HEK293 (cell line): ENCODE measurements around the gene EFHC1.

ENCODE experiments used
- CTCF ChIA-PET: fragments of 350-600 bp; formaldehyde crosslinking; extraction: SDS; loops from one replicate; lab custom pipeline; 2021; ENCODE audit warnings: antibody characterized with exemption; lab: Yijun Ruan, JAX
- POLR2A ChIA-PET: fragments of 300-600 bp; formaldehyde crosslinking; extraction: SDS; loops from one replicate; lab custom pipeline; 2020; ENCODE audit warnings: antibody characterized with exemption, inconsistent platforms; lab: Yijun Ruan, JAX
- H3K27ac ChIP-seq: fragments of 200-500 bp; sonication (Bioruptor generic); 2 replicates; pipeline ENCODE4 v1.5.1; 2014; ENCODE audit warnings: low read depth, low read length, control low read depth, inconsistent platforms; ENCODE audit errors: extremely low read depth
- H3K36me3 ChIP-seq, 2 experiments: fragments of 200-500 bp in 1 of 2; sonication (Bioruptor generic) in 1 of 2; 1 replicate in 1 of 2; 2 replicates in 1 of 2; pipeline ENCODE4 v1.5.1; 2014 to 2017; ENCODE audit warnings: inconsistent platforms in 2 of 2, low read length in 2 of 2; ENCODE audit not compliant: control insufficient read depth in 2 of 2, insufficient read depth in 1 of 2
- H3K4me1 ChIP-seq: fragments of 200-500 bp; sonication (Bioruptor generic); 2 replicates; pipeline ENCODE4 v1.5.1; 2014; ENCODE audit warnings: mild to moderate bottlenecking, low read length, inconsistent platforms; ENCODE audit not compliant: control insufficient read depth, insufficient read depth
- H3K4me3 ChIP-seq: 2 replicates; pipeline ENCODE4 v1.5.1; 2011; ENCODE audit warnings: low read depth, mild to moderate bottlenecking, control low read depth, low read length, moderate library complexity
- H3K9me3 ChIP-seq: fragments of 200-500 bp; sonication (Bioruptor generic); 2 replicates; pipeline ENCODE4 v1.5.1; 2014; ENCODE audit warnings: low read depth, low read length, inconsistent platforms; ENCODE audit not compliant: control insufficient read depth, insufficient read depth
- BCL11B ChIP-seq: fragments of 450-650 bp; formaldehyde crosslinking; IDR thresholded peaks from 2 replicates; pipeline ENCODE4 v1.5.1; 2016; ENCODE audit warnings: low read depth, missing biosample characterization, missing genetic modification characterization
- HOXD13 ChIP-seq: sonication (generic); formaldehyde crosslinking; IDR thresholded peaks from 2 replicates; pipeline ENCODE4 v1.8.0; 2022; ENCODE audit warnings: missing genetic modification reagents, borderline replicate concordance
- KLF10 ChIP-seq: fragments of 450-650 bp; IDR thresholded peaks from 2 replicates; pipeline ENCODE4 v1.5.1; 2018; ENCODE audit warnings: missing biosample characterization, mild to moderate bottlenecking, missing genetic modification characterization
- KLF9 ChIP-seq: fragments of 450-650 bp; formaldehyde crosslinking; IDR thresholded peaks from 2 replicates; pipeline ENCODE4 v1.5.1; 2016; ENCODE audit warnings: missing biosample characterization, missing genetic modification characterization, low read depth
- MEIS1 ChIP-seq: sonication (generic); formaldehyde crosslinking; IDR thresholded peaks from 2 replicates; pipeline ENCODE4 v1.8.1; 2022; ENCODE audit warnings: missing genetic modification reagents, mild to moderate bottlenecking, borderline replicate concordance
- OSR2 ChIP-seq: fragments of 450-650 bp; formaldehyde crosslinking; IDR thresholded peaks from 2 replicates; pipeline ENCODE4 v1.5.1; 2016; ENCODE audit warnings: missing biosample characterization, missing genetic modification characterization
- TCF7L2 ChIP-seq: IDR thresholded peaks from 2 replicates; pipeline ENCODE4 v1.6.1; 2011; ENCODE audit warnings: low read depth, mild to moderate bottlenecking, inconsistent platforms, low read length, moderate library complexity, borderline replicate concordance
- WT1 ChIP-seq: fragments of 450-650 bp; formaldehyde crosslinking; IDR thresholded peaks from 2 replicates; pipeline ENCODE4 v1.5.1; 2016; ENCODE audit warnings: missing biosample characterization, missing genetic modification characterization
- ZBTB21 ChIP-seq: fragments of 450-650 bp; formaldehyde crosslinking; IDR thresholded peaks from 2 replicates; pipeline ENCODE4 v1.5.1; 2017; ENCODE audit warnings: missing biosample characterization, missing genetic modification characterization
- ZBTB8A ChIP-seq: fragments of 450-650 bp; formaldehyde crosslinking; IDR thresholded peaks from 2 replicates; pipeline ENCODE4 v1.5.1; 2016; ENCODE audit warnings: missing biosample characterization, missing genetic modification characterization
- ZEB2 ChIP-seq: fragments of 450-650 bp; formaldehyde crosslinking; IDR thresholded peaks from 2 replicates; pipeline ENCODE4 v1.5.1; 2016; ENCODE audit warnings: missing biosample characterization, missing genetic modification characterization
- ZIC2 ChIP-seq: fragments of 450-650 bp; formaldehyde crosslinking; IDR thresholded peaks from 2 replicates; pipeline ENCODE4 v1.5.1; 2016; ENCODE audit warnings: missing biosample characterization, missing genetic modification characterization
- ZNF10 ChIP-seq: fragments of 450-650 bp; formaldehyde crosslinking; IDR thresholded peaks from 2 replicates; pipeline ENCODE4 v1.5.1; 2017; ENCODE audit warnings: missing biosample characterization, missing genetic modification characterization
- ZNF112 ChIP-seq: fragments of 450-650 bp; formaldehyde crosslinking; IDR thresholded peaks from 2 replicates; pipeline ENCODE4 v1.5.0; 2017; ENCODE audit warnings: missing biosample characterization, missing genetic modification characterization
- ZNF175 ChIP-seq: fragments of 450-650 bp; formaldehyde crosslinking; IDR thresholded peaks from 2 replicates; pipeline ENCODE4 v1.5.1; 2016; ENCODE audit warnings: missing biosample characterization, missing genetic modification characterization
- ZNF184 ChIP-seq: fragments of 450-650 bp; IDR thresholded peaks from 2 replicates; pipeline ENCODE4 v1.5.1; 2018; ENCODE audit warnings: missing biosample characterization, mild to moderate bottlenecking, missing genetic modification characterization
- ZNF354C ChIP-seq: fragments of 450-650 bp; formaldehyde crosslinking; IDR thresholded peaks from 2 replicates; pipeline ENCODE4 v1.5.1; 2016; ENCODE audit warnings: missing biosample characterization, missing genetic modification characterization, low read depth, borderline replicate concordance
- ZNF404 ChIP-seq: fragments of 450-650 bp; formaldehyde crosslinking; IDR thresholded peaks from 2 replicates; pipeline ENCODE4 v1.5.1; 2017; ENCODE audit warnings: missing biosample characterization, missing genetic modification characterization
- ZNF621 ChIP-seq: fragments of 450-650 bp; formaldehyde crosslinking; IDR thresholded peaks from 2 replicates; pipeline ENCODE4 v1.5.1; 2017; ENCODE audit warnings: missing biosample characterization, missing genetic modification characterization
- ZNF658 ChIP-seq: fragments of 450-650 bp; formaldehyde crosslinking; IDR thresholded peaks from 2 replicates; pipeline ENCODE4; 2016; ENCODE audit warnings: missing biosample characterization, missing genetic modification characterization
- ZNF76 ChIP-seq: fragments of 450-650 bp; formaldehyde crosslinking; IDR thresholded peaks from 2 replicates; pipeline ENCODE4; 2016; ENCODE audit warnings: low read depth, missing biosample characterization, missing genetic modification characterization, borderline replicate concordance
- ZNF791 ChIP-seq: fragments of 450-650 bp; formaldehyde crosslinking; IDR thresholded peaks from 2 replicates; pipeline ENCODE4 v1.5.1; 2016; ENCODE audit warnings: missing biosample characterization, missing genetic modification characterization
- ZNF843 ChIP-seq: fragments of 450-650 bp; formaldehyde crosslinking; IDR thresholded peaks from 2 replicates; pipeline ENCODE4 v1.5.1; 2016; ENCODE audit warnings: missing biosample characterization, missing genetic modification characterization
- TF ChIP-seq, protein P1 (sequence below): fragments of 450-650 bp; formaldehyde crosslinking; IDR thresholded peaks from 2 replicates; pipeline ENCODE4 v1.5.1; 2016; ENCODE audit warnings: missing biosample characterization, missing genetic modification characterization
- TF ChIP-seq, protein P2 (sequence below): fragments of 450-650 bp; formaldehyde crosslinking; optimal IDR thresholded peaks from 2 replicates; pipeline ENCODE3; 2016; ENCODE audit warnings: missing biosample characterization, mild to moderate bottlenecking, missing genetic modification characterization
- TF ChIP-seq, protein P3 (sequence below): fragments of 450-650 bp; formaldehyde crosslinking; IDR thresholded peaks from 2 replicates; pipeline ENCODE4 v1.5.1; 2017; ENCODE audit warnings: missing biosample characterization, missing genetic modification characterization

Gene EFHC1

DNA sequence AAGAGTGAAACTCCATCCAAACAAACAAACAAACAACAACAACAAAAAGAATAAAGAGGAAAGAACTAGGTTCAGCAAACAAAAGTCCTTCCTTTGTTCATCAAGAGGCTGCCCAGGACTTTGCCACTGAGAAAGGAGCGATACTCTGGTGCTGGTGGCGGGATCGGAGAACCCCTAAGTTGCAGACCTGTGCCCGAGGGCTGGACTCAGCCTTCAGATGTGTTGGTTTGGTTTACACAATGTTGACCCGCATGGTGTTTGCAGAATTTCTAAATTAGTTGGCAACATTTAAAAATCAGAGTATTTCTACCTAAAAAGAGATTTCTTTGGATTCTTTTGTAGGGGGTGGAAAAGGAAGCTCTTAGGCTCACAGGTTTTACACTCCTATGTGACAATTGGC is 114.2 kb downstream of the EFHC1 start:
- TF ChIP-seq ZNF10 (no peak), BCL11B (tag by site-specific recombination) (no peak), ZNF112 (no peak), WT1 (no peak), ZNF76 (tag by site-specific recombination) (no peak), MEIS1 (CRISPR knock-in tag) (no peak), ZNF843 (tag by site-specific recombination) (no peak), OSR2 (tag by site-specific recombination) (no peak), ZNF658 (tag by site-specific recombination) (no peak), ZBTB21 (tag by site-specific recombination) (no peak), ZNF621 (tag by site-specific recombination) (no peak), ZNF791 (no peak), ZNF184 (no peak), HOXD13 (CRISPR knock-in tag) (no peak), ZIC2 (tag by site-specific recombination) (no peak), ZNF175 (tag by site-specific recombination) (no peak), KLF10 (tag by site-specific recombination) (no peak)
- no peak overlapping the region for H3K27ac ChIP-seq
- no peaks in the 10 kb centered on the region for H3K9me3 ChIP-seq
- H3K4me1 ChIP-seq: no peaks in the 10 kb centered on the region
- ChIA-PET POLR2A (no interaction called here), CTCF (interaction anchor here (1.2 to 1.4 kb wide), 2 partner anchors 10 to 15 kb away, joined by 3 to 4 read pairs; no protein-coding TSS in a partner anchor)
- peaks cover 0 to 13% of the 10 kb centered on the region in 2 experiments; a peak in 1 of 3 replicates for H3K36me3 ChIP-seq
- no peak overlapping the region for H3K4me3 ChIP-seq

DNA sequence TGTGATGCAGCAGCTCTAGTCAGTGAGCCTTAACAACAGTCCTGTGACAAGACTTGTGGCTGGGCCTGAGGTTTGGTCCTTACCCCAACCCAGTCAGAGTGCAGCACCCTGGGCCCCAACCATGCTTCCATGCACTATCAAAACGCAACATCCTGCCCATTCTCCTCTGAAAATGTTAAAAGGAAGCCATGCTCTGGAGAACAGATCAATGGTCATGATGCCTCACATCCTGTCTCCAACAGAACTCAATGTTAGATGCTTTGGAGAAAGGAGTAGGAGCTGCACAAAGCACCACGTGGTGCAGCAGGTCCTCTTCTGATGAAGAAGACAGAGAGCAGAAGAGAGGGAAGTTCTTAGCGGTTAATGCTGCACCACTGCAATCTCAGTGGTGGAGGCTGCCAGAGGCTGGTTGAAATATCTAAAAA is 114.8 kb downstream of the EFHC1 start:
- Histone ChIP-seq H3K9me3 (no peaks in the 10 kb centered on the region), H3K4me1 (no peaks in the 10 kb centered on the region), H3K4me3 (no peak overlapping the region), H3K36me3 (peaks cover 0 to 11% of the 10 kb centered on the region in 2 experiments; a peak in 1 of 3 replicates), H3K27ac (no peak overlapping the region)
- no peak for TF ChIP-seq KLF9 (tag by site-specific recombination)
- TF ChIP-seq, protein P1, sequence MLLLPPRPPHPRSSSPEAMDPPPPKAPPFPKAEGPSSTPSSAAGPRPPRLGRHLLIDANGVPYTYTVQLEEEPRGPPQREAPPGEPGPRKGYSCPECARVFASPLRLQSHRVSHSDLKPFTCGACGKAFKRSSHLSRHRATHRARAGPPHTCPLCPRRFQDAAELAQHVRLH (tag by site-specific recombination): no peak
- no peak for TF ChIP-seq ZNF404 (tag by site-specific recombination)
- TF ChIP-seq ZBTB8A (tag by site-specific recombination): no peak
- TF ChIP-seq, protein P2, sequence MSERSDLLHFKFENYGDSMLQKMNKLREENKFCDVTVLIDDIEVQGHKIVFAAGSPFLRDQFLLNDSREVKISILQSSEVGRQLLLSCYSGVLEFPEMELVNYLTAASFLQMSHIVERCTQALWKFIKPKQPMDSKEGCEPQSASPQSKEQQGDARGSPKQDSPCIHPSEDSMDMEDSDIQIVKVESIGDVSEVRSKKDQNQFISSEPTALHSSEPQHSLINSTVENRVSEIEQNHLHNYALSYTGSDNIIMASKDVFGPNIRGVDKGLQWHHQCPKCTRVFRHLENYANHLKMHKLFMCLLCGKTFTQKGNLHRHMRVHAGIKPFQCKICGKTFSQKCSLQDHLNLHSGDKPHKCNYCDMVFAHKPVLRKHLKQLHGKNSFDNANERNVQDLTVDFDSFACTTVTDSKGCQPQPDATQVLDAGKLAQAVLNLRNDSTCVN (tag by site-specific recombination): no peak
- no peak for TF ChIP-seq TCF7L2
- TF ChIP-seq ZEB2 (tag by site-specific recombination): no peak
- no peak for TF ChIP-seq ZNF354C (tag by site-specific recombination)
- TF ChIP-seq, protein P3, sequence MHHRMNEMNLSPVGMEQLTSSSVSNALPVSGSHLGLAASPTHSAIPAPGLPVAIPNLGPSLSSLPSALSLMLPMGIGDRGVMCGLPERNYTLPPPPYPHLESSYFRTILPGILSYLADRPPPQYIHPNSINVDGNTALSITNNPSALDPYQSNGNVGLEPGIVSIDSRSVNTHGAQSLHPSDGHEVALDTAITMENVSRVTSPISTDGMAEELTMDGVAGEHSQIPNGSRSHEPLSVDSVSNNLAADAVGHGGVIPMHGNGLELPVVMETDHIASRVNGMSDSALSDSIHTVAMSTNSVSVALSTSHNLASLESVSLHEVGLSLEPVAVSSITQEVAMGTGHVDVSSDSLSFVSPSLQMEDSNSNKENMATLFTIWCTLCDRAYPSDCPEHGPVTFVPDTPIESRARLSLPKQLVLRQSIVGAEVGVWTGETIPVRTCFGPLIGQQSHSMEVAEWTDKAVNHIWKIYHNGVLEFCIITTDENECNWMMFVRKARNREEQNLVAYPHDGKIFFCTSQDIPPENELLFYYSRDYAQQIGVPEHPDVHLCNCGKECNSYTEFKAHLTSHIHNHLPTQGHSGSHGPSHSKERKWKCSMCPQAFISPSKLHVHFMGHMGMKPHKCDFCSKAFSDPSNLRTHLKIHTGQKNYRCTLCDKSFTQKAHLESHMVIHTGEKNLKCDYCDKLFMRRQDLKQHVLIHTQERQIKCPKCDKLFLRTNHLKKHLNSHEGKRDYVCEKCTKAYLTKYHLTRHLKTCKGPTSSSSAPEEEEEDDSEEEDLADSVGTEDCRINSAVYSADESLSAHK (tag by site-specific recombination): no peak
- POLR2A ChIA-PET: interaction anchor here (0.7 to 1.0 kb wide), 2 partner anchors 14 to 17 kb away, joined by 3 read pairs; no protein-coding TSS in a partner anchor
- CTCF ChIA-PET: interaction anchor here (1.2 to 1.4 kb wide), 2 partner anchors 10 to 14 kb away, joined by 3 to 4 read pairs; no protein-coding TSS in a partner anchor
